NCI-H2196 treated with DMSO at 0.1 percent for 48 hours (cell line): ENCODE measurements around the gene PAAF1.

ENCODE experiments used
- DNase-seq: peaks from one replicate; lab custom pipeline; 2025; ENCODE audit not compliant: unreplicated experiment; lab: John Stamatoyannopoulos, UW

The PAAF1 gene, protein sequence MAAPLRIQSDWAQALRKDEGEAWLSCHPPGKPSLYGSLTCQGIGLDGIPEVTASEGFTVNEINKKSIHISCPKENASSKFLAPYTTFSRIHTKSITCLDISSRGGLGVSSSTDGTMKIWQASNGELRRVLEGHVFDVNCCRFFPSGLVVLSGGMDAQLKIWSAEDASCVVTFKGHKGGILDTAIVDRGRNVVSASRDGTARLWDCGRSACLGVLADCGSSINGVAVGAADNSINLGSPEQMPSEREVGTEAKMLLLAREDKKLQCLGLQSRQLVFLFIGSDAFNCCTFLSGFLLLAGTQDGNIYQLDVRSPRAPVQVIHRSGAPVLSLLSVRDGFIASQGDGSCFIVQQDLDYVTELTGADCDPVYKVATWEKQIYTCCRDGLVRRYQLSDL

DNA sequence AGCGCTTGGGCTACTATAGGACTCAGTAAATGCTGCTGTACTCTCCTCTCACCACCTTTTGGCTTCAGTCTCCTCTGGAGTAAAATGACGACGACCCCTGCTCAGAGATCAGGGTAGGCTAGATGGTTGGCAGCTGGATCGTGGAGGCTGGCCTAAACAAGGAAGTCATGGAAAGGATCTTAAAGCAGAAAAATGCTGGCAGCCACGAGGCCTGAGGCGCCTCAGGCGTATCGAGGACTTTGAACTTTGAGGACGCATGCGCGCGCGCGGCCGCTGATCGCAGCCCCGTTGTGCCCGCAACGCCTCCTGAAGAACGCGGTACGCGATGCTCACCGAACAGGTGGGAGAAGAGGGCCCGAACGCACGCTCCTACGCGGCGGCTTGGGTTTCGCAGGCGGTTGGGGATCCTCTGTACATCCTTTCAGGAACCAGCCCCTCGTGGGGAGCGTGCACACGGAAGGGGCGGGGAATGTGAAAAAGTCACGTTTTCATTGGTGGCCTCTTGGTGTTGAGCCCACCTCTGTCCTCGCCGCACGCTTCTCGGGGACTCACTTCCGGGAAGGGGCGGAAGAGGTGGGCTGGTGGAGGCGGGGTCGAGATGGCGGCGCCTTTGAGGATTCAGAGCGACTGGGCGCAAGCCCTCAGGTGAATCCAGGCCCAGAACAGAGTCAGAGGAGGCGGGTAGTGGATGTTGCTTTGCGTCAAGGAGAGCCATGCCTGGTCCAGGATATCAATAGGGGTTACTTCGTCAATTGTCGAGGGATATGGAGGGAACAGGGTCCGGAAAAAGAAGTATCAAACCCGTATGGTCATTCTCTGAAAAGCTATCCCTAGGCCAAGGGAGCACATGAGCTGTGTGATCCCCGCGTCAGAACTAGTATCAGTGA, at the start of gene PAAF1, which contains the start of gene COA4:
Gene PAAF1 (plus strand): TSS at position 576 of the 887 bp plus-strand sequence. CDS start 23 bp downstream, at position 599.
Gene COA4 (minus strand): TSS at position 423 of the 887 bp plus-strand sequence. CDS start 3,468 bp downstream, outside the sequence.
- peak; percentile 96 for DNase-seq

DNA sequence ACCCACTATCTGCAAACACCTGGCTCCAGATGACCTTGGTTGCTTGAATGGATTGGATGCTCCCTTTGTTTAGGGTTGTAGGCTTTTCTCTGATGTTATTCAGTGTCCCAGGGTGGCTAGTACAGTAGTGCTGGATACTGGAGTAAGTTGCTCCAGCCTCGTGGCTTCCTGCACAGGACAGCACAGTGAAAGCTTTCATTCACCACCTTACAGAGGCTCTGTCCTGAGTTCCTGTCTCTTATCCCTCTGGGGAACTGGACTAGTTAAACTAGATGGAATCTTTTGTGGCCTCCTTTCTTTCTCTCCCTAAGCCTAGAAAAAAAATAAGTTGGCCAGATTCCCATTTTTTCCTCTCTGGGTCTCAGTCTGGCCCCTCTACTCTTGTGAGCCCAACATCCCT, 46.5 kb upstream of the PAAF1 start:
- DNase-seq, result no peak

DNA sequence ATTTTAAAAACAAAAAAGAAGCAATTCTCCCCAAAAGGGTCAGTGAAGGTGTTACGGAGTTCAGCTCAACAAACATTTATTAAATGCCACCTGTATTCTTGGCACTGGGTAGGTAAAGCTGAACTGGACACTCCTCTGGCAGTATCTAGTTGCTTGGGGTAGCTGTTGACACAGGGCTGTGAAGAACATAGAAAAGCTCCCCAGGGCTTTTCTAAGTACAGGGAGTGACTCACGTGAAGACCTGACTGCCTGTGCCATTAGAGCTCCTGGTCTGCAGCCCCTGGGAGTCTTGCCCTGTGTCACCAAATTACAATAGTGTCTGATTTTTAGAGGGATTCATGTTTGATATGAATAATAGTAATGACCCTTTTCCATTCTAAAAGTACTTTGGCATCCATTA, 43.7 kb upstream of the PAAF1 start:
- no peak for DNase-seq

DNA sequence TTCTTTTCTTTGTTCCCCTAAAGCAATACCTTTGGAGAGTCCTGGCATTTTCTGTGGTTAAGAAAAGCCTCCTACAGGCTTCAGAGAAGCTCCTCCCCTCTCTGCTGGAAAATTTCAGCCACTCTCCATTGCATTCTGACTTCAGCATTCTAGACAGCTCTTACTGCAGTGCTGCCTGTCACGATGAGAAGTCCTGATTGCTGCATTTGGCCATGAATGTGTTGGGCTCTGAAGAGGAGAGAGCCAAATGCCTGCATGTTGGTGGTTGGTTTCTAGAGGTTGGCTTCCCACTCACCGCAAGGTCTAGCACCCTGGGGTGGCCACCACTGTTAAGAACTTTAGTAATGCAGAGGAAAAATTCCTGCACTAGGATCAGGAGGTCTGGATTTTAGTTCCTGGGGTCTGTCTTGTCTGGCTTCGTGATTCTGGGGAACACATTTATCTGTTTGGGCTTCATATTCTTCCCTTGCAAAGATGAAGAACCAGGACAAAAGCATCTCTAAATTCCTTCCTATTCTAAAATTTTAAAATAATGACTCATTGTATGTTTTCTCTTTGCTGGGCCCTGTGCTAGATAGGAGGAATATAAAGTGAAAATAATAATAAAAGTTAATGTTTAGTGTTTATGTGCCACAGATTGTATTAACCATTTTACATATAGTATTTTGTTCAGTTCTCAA, 38.2 kb upstream of the PAAF1 start:
- no peak for DNase-seq

DNA sequence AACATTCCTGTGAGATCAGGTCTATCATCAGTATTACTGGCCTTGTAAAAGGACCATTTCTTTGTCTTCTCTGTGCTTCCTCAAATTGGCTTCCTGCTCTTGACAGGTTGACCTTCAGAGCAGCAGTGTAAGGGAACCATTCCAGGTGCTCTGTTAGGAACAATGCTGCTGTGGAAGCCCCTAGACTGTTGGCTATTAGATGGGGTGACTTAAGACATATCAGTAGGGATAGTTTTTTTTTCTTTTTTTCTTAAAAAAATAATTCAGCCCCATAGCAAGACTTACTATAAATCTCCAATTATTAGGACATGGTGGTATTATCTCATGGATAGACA, 37.7 kb upstream of the PAAF1 start:
- DNase-seq, result no peak

DNA sequence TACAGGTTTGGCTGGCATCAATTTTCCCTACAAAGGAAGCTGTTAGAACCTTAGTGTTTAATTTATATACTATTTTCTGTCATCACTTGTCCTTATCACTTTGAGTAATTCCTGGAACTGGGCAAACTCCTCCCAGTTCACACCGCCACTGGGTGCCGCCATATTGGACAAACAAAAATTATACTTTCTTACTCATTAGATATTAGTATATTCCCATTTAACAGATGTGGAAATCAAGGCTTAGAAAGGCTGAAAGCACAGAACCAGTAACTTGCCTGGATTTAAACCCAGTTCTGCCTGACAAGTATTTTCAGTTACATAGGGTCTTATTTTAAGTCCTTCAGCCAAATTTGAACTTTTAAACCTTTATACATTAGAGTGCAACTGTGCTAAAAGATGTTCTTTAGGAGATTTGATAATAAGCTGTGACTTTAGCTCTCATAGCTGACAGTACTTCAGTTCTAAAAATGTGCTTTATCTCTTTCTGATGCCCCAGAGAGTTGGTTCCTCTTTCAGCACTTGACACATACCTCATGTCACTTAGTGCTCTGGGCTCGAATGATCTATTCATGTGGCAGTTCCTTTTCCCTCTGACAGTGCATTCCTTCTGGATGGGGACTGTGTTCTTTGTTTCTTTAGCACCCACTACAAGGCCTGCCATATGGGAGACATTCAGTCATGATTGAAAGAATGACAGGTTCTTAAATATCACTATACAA, 25.6 kb upstream of the PAAF1 start:
- DNase-seq, result no peak

DNA sequence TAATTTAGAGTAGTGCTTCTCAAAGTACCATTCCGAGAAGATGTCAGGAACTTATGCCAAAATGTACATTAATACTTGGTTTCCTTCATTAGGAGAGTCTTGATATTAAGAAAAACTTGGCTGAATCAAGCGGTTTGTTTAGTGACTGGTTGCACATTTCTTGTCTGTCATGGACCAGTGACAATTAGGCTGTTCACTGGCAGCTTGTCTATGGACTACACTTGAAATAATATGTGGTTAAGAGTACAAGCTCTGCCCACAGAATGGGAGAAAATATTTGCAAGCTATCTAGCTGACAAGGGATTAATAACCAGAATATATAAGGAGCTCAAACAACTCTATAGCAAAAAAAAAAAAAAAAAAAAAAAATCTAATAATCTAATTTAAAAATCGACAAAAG, 24.8 kb upstream of the PAAF1 start:
- DNase-seq, result no peak

DNA sequence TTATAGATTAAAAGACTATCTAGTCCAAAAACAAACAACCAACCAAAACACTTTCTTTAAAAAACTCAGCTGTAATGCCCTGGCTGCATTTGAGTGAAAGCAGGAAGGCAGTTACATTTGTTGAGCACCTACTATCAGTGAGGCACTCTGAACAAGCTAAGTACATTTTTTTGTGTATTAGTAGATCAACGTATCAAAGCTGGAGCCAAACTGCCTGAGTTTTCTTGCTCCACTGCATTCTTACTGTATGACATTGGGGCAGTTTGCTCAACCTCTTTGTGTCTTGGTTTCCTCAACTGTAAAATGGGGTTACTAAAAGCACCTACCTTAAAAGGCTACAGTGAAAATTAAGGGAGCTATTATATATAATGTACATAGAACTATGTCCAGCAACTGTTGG, 22.1 kb upstream of the PAAF1 start:
- no peak for DNase-seq

DNA sequence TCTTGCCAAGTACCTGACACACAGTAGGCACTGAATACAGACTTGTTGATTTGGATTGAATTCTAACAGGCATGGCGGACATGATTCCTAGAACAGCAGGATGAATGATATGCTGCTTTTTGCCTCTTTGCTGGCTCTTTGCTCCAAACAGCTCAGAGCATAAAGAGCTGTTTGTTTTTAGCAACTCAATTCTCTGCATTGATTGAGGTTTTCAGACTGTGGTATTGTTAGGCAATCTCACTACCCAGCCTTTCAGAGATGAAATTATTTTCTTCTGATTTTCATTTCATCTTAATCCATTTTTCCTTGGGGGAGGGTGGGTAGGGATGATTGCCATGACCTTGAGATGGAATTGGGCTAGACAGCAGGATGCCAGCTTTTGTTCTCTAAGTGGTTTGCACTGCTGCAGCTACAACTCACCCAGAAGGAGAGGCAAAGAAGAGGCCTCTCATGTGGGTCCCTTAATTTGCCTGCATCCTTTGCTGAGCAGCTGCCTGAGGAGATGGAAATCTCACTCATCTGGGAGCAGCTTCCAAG, 20.7 kb upstream of the PAAF1 start:
- DNase-seq, result no peak

DNA sequence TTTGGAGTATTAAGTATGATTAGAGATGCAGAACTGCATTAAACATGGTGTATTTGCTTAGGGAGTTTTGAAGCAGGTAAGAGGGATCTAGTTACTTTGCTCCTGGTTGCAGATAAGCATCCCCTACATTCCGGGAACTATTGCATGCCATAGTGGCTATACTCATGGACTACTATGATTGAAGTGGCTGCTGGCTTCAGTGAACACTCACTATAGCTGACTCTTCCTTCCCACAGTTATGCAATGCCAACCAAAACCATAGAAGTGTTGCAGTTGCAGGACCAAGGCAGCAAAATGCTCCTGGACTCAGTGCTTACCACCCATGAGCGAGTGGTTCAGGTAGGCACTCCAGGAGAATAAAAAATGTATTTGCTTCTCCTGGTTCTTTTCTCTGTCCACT, 17.1 kb upstream of the PAAF1 start:
- no peak for DNase-seq

DNA sequence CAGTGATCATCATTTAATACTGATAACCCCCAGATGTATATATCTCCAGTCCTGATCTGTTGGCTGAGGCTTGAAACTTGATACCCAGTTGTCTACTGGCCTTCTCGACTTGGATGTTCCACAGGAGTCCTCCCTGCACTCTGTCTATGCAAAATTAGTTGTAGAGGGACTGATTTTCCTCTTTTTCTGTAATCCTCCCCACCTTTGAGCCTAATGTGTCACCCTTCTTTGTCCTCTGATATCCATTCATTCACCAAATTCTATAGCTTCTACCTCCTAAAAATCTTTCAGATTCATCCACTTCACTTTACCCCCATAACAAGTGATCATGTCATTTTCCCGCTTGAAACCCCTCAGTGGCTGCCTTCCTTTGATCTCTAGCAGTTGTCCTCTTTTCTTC, 16.6 kb upstream of the PAAF1 start:
- no peak for DNase-seq

DNA sequence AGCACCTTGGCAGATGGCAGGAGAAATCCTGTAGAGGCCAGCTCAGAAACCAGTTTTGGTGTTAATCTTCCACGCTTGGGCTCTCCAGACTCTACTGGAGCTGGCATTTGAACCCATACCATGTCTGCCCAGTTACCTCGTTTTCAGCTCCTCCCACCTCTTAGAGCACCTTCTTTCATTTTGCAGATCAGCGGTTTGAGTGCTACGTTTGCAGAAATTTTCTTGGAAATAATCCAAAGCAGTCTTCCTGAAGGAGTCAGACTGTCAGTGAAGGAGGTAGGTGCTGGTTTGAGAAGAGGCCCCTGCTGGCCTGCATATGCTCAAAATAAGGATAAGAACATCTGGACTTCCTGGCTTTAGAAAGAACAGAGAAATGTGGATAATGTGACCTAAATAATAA, 13.8 kb upstream of the PAAF1 start:
- DNase-seq, result no peak

DNA sequence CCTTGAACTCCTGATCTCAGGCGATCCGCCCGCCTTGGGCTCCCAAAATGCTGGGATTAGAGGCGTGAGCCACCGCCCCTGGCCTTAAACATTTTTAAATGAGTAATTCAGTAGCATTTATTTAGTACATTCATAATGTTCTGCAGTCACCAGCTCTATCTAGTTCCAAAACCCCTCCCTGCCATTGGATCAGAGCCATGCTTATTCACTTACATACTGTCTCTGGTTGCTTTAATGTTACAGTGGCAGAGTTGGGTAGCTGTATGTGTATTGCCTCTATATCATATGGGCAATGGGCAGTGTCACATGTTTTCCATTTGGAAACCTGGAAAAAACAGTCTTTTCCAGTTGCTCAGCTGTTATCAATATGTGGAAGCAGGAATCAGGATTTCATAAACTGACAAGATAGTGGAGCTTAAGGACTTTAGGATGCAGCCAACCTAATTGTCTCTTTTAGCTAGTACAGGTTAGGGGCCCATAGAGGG, 10.7 kb upstream of the PAAF1 start:
- no peak for DNase-seq

DNA sequence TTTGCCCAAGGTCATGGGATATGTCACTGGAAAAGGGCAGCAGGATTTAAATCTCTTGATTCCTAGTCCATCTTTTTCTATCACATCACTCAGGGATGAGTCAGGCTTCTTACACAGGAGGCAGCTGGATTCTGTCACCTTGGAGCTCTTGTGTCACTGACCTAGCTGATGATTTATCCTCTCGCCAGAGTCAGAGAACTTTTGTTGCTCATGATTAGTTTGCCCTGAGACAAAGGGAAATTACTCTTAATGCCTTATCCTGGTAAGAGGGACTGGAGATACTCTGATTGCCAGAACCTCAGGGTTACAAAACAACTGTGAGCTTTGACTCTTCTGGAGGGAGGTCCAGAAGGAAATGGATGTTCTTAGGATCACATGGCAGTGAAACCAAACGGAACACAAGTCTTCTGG, 10.2 kb upstream of the PAAF1 start:
- DNase-seq, result no peak

DNA sequence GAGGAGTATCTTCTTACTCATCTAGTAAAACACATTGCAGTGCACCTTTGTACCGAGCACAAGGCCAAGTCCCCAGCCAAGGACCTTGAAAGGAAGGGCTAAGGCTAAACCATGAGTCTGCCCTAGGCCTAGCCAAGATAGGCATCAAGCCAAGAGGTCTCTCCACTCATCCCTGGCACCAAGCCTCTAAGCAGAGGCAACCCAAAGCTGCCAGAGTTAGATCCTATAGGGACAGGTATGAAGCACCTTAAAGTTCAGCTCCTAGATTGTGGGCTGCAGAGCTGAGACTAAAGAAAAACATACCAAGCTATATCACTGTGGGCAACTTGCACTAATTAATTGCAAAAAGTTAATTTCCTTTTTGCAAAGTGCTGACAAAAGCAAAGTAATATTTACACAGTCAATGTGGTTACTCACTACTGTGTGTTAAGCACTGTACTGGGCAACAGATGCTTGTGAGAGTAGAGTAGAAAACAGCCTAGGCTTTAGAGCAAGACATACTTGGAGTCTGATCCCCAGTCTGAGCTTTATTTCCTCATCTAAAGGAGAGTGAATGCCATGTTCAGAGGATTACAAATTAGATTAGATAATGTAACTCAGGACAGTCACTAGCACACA, 7.4 kb upstream of the PAAF1 start:
- no peak for DNase-seq

DNA sequence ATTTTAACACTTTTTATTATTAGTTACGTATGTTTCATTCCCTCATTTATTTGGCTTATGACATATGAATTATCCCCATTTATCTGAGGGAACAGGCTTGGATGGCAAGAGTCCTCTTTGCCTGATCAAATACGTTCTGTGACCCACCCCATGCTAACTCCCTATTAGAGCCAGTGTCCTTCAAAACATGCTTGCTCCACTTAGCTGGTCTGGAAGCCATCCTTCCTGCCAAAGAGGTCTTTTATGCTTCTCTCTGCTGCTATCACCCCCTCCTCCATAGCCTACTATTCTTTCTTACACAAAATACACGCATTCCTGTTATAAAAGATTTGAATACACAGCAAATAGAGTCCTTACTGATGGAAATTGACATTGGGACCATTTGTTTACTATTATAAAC, 6.5 kb upstream of the PAAF1 start:
- DNase-seq, result no peak

DNA sequence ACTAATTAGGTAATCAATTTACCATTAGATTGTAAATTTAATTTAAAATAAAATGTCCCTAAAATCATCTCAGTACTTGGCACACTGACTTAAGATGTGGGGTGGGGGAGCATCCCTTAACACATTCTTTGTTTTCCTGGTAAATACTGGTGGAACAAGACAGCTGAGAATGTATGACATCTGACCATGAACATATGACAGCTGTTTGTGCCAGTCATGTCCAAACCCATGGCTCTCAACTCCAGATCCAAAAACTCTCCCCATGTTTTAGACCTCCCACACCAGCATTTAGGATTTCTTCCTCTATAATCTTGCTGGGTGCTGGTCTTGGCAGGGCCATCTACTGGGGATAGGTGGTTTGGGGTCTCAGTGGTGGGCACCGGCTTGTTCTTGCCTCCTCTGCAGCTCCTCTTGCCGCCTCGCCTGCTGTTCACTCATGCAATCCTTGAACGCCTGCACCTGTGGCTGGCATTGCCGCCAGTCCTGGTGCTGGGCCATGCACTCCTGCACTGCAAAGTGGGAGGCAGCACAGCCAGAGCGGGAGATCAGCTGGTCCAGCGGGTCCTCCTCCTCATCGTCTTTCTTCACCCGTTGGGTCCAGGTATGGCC, 3.9 kb upstream of the PAAF1 start:
- DNase-seq, result no peak

DNA sequence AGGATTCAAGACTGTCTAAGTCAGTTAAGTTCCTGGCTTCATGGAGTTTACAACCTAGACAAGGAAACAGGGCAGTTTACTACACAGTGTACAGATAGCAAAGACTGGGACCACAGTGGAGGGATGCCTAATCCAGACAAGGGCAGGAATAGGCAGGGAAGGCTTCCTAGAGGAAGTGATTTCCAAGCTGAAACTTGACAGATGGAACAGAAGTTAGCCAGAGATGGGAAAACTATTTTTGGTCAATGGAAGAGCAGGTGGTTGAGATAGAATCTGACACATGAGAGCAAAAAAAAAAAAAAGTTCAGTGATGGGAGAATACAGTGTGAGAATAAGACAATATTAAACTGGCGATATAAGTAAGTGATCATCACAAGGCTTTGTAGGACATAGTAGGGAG, 1.4 kb upstream of the PAAF1 start:
- DNase-seq, result no peak

DNA sequence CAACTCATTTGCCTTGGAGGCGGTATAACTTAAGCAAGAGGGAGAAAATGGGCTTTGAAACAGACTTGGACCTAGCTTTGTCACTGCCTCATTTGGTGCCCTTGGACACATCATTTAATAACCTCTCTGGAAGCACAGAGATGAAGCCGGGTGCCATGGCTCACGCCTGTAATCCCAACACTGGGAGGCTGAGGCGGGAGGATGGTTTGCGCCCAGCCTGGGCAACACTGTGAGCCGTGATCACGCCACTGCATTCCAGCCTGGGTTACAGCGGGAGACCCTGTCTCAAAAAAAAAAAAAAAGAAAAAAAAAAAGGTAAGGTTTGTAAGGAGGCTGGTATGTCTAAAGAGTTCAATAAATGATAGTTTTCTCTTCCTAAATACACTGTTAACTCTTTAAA, 959 bp upstream of the PAAF1 start:
- no peak for DNase-seq

DNA sequence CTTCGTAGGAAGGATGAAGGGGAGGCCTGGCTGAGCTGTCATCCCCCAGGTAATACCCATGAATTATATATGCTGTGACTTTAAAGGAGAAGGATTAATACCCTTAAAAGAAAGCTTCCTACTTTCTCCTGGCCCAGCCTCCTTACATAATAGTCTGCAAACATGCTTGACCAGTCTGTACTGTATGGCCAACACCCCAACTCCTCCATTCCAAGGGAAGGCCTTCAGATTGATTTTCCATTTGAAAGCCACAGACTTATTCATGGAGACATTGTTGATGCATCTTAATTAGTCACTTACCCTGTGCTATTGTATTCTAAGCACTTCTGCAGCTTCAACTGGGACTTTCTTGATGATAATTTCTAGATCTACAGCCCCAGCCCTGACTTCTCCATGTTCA, 2.0 kb downstream of the PAAF1 start:
- DNase-seq, result no peak
